Measurements from ENCODE around the gene PDE8B.

Gene PDE8B

GRCh38 chr5:77304388-77304787, 93.9 kb downstream of the PDE8B start:
- no peak for FAIRE-seq
- no peak for TF ChIP-seq POLR2A (IDR thresholded peaks at IDR 0.05; ENCODE audit: low read depth, low read length)
- DNase-seq (ENCODE audit: insufficient read length, low spot score) = no peak

DNA sequence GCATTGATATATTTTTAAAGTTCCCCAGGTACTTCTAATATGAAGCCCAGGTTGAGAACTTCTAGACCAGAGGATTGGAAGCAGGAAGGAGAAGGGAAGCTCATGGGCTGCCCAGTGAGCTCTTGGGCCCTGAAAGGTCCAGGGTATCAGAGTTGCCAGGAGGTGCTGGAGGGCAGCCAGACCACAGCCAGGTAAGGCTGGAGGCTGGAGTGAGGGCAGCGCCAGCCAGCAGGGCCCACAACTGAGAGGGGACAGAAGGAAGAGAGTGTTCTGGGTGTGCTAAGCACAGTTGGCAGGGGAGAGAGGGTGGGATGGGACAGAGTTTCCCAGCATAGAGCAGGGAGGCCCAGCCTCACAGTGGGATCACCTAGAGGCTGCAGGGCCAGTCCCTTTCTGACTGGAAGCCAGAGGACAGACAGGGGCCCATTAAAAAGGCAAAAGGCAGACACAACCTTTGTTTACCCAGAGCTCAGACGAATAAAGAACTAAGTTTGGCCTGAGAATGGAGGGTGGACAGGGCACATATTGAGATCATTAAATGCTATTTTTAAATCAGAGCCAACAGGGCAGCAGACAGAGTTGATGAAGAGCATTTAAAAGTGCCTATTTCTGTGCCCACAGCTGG, 94.9 kb downstream of the PDE8B start:
- no peak for FAIRE-seq

GRCh38 chr5:77305956-77306355, 95.5 kb downstream of the PDE8B start:
- FAIRE-seq (no peak), DNase-seq (ENCODE audit: insufficient read length, low spot score) (no peak)
- no peak for TF ChIP-seq POLR2A (IDR thresholded peaks at IDR 0.05; ENCODE audit: low read depth, low read length)

More for the DNA sequence above, 94.9 kb downstream of the PDE8B start:
- TF ChIP-seq POLR2A (IDR thresholded peaks at IDR 0.05; ENCODE audit: low read depth, low read length) = no peak
- no peak for DNase-seq (ENCODE audit: insufficient read length, low spot score)

- no peak for TF ChIP-seq POLR2A (IDR thresholded peaks at IDR 0.05; ENCODE audit: low read depth, low read length)
- no peak for FAIRE-seq
- DNase-seq (ENCODE audit: insufficient read length, low spot score) = no peak
These were observed 96.1 kb downstream of the PDE8B start for GRCh38 chr5:77306531-77306930.

DNA sequence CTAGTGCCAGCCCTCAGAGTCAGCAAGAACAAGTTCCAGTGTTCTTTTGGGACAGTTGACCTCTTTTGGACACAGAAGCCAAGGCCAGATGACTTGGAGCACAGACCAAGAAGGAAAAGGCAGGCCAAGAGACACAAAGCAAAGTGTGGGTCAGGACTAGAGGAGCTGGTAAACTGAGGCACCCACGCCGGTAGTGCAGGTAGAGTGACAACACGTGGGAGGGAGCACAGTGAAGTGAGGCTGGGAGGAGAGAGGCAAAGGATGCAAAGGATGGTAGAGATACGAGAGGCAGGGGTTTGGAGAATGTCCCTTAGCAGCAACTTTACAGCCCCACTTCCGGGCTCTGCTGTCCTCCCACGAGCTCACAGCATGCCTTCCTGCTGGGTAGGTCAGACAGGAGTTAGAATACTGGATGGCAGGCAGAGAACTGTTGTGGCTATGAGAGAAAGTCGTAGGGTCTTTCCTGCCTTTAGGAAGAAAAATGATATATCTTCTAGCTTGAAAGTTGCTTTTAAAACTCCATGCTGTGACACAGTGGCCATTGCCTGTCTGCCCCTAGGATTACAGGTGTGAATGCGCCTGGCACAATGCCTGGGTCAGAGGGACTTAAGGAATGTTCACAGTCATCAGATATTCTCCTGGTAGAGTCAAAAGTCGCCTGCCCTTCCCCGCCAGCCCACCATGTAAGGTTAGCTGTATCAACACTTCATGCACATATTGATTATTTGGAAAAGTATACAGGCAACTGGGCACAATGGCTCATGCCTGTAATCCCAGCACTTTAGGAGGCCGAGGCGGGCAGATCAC, 97.9 kb downstream of the PDE8B start:
- DNase-seq (ENCODE audit: insufficient read length, low spot score) (no peak), FAIRE-seq (no peak)
- no peak for TF ChIP-seq POLR2A (IDR thresholded peaks at IDR 0.05; ENCODE audit: low read depth, low read length)

- DNase-seq (ENCODE audit: insufficient read length, low spot score) = no peak
- TF ChIP-seq POLR2A (IDR thresholded peaks at IDR 0.05; ENCODE audit: low read depth, low read length) = no peak
- FAIRE-seq = no peak
These were observed 98.7 kb downstream of the PDE8B start for GRCh38 chr5:77309140-77309539.

GRCh38 chr5:77310494-77311213, 100.2 kb downstream of the PDE8B start:
- FAIRE-seq = no peak
- TF ChIP-seq POLR2A (IDR thresholded peaks at IDR 0.05; ENCODE audit: low read depth, low read length) = no peak
- no peak for DNase-seq (ENCODE audit: insufficient read length, low spot score)

DNA sequence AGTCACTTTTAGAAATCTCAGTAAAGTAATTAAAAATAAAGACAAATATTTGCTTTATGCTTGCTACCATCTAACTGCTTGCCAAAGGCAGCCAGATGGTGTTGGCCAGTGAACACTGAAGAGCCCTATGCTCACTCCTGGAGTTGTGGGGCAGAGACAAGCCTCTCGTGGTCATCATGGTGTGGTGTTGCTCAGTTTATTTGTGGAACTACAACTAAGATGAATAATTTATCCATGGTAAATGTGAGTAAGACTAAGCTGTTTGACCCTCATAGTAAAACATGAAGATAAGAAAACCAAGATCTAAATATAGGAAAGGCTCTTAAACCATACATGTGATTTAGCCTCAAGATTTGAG, 100.7 kb downstream of the PDE8B start:
- DNase-seq (ENCODE audit: insufficient read length, low spot score) = no peak
- TF ChIP-seq POLR2A (IDR thresholded peaks at IDR 0.05; ENCODE audit: low read depth, low read length) = no peak
- FAIRE-seq = no peak

GRCh38 chr5:77312413-77312812, 101.9 kb downstream of the PDE8B start:
- FAIRE-seq (no peak), DNase-seq (ENCODE audit: insufficient read length, low spot score) (no peak)
- TF ChIP-seq POLR2A (IDR thresholded peaks at IDR 0.05; ENCODE audit: low read depth, low read length) = no peak

GRCh38 chr5:77316871-77317661, 106.6 kb downstream of the PDE8B start:
- FAIRE-seq = no peak
- no peak for TF ChIP-seq POLR2A (IDR thresholded peaks at IDR 0.05; ENCODE audit: low read depth, low read length)
- no peak for DNase-seq (ENCODE audit: insufficient read length, low spot score)

- no peak for TF ChIP-seq POLR2A (IDR thresholded peaks at IDR 0.05; ENCODE audit: low read depth, low read length)
- no peak for FAIRE-seq
- no peak for DNase-seq (ENCODE audit: insufficient read length, low spot score)
These were observed 107.6 kb downstream of the PDE8B start for GRCh38 chr5:77318060-77318459.

DNA sequence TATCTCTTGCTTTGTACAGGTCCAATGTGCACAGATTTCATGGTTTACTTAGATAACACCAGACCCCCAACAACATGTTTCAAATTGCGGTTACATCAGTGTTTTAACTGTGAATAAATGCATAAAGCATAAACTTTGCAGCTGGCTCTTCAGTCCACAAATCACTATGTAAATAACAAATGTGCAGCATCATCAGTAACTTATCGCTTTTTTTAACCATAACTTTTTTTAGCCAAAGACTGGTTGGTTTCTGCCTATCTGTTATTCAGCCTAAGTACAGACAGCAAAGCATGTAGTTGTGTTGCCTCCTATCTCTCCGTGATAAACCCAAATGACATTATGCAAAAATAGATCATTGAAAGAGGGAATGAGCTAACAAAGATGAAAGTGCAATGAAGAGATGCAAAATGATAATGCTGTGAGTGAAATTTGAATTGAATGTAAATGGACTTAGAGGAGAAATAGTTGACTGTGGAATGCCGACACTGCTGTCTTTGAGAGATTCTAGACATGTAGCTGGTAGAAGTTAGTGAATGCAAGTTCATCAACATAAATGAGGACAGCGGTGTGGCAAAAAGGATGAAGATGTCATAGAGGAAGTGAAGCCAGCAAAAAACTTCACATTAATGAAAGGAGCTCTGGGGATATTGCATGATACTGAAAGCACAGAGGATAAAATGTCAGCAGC, 108.8 kb downstream of the PDE8B start:
- DNase-seq (ENCODE audit: insufficient read length, low spot score) = no peak
- FAIRE-seq = no peak
- no peak for TF ChIP-seq POLR2A (IDR thresholded peaks at IDR 0.05; ENCODE audit: low read depth, low read length)

GRCh38 chr5:77321793-77322394, 111.4 kb downstream of the PDE8B start:
- TF ChIP-seq POLR2A (IDR thresholded peaks at IDR 0.05; ENCODE audit: low read depth, low read length) = no peak
- DNase-seq (ENCODE audit: insufficient read length, low spot score) (no peak), FAIRE-seq (no peak)
